Mucosa of stomach (tissue), 1 donor: ENCODE results near the gene SYTL1.
A peak's percentile ranks its signal among the peaks of the same experiment; 100 is the strongest.

Experiments
- H3K27me3 ChIP-seq: one replicate; pipeline ENCODE4 v1.7.0; 2013; ENCODE audit warnings: mild to moderate bottlenecking, low read length; ENCODE audit not compliant: control insufficient read depth, insufficient read depth
- H3K36me3 ChIP-seq: one replicate; pipeline ENCODE4 v1.7.0; 2013; ENCODE audit warnings: low read length; ENCODE audit not compliant: control insufficient read depth, insufficient read depth
- H3K4me1 ChIP-seq: one replicate; pipeline ENCODE4 v1.7.0; 2013; ENCODE audit warnings: mild to moderate bottlenecking, low read length; ENCODE audit not compliant: control insufficient read depth, insufficient read depth
- H3K4me3 ChIP-seq: one replicate; pipeline ENCODE4 v1.7.0; 2013; ENCODE audit warnings: low read length
- H3K9ac ChIP-seq: one replicate; pipeline ENCODE4 v1.7.0; 2013; ENCODE audit warnings: mild to moderate bottlenecking, low read length, moderate library complexity
- H3K9me3 ChIP-seq: one replicate; pipeline ENCODE4 v1.7.0; 2013; ENCODE audit warnings: mild to moderate bottlenecking, low read length, moderate library complexity; ENCODE audit not compliant: control insufficient read depth
- donor health status: Pancreatic carcinoma.

Gene SYTL1

GRCh38 chr1:27399251-27400025, 57.6 kb downstream of the SYTL1 start:
- Histone ChIP-seq H3K27me3 (no peaks in the 10 kb centered on the region), H3K4me3 (no peak overlapping the region), H3K4me1 (peaks cover 58% of the 10 kb centered on the region), H3K9me3 (no peaks in the 10 kb centered on the region), H3K9ac (no peak overlapping the region), H3K36me3 (no peaks in the 10 kb centered on the region)

GRCh38 chr1:27400082-27400962, 58.5 kb downstream of the SYTL1 start:
- H3K9ac ChIP-seq = no peak overlapping the region
- no peaks in the 10 kb centered on the region for H3K36me3 ChIP-seq
- peaks cover 58% of the 10 kb centered on the region for H3K4me1 ChIP-seq
- H3K27me3 ChIP-seq = no peaks in the 10 kb centered on the region
- no peak overlapping the region for H3K4me3 ChIP-seq
- no peaks in the 10 kb centered on the region for H3K9me3 ChIP-seq

GRCh38 chr1:27400963-27401341, 59.1 kb downstream of the SYTL1 start:
- H3K9me3 ChIP-seq = no peaks in the 10 kb centered on the region
- no peak overlapping the region for H3K9ac ChIP-seq
- H3K4me3 ChIP-seq = no peak overlapping the region
- no peaks in the 10 kb centered on the region for H3K27me3 ChIP-seq
- peaks cover 58% of the 10 kb centered on the region for H3K4me1 ChIP-seq
- no peaks in the 10 kb centered on the region for H3K36me3 ChIP-seq

GRCh38 chr1:27402349-27402754, 60.5 kb downstream of the SYTL1 start:
- Histone ChIP-seq H3K36me3 (no peaks in the 10 kb centered on the region), H3K9me3 (no peaks in the 10 kb centered on the region), H3K9ac (no peak overlapping the region), H3K27me3 (no peaks in the 10 kb centered on the region), H3K4me1 (peaks cover 58% of the 10 kb centered on the region), H3K4me3 (no peak overlapping the region)

GRCh38 chr1:27403065-27403726, 61.4 kb downstream of the SYTL1 start:
- no peak overlapping the region for H3K4me3 ChIP-seq

More at GRCh38 chr1:27403065-27403726, 61.4 kb downstream of the SYTL1 start:
- no peaks in the 10 kb centered on the region for H3K36me3 ChIP-seq
- H3K27me3 ChIP-seq = no peaks in the 10 kb centered on the region
- peak overlapping the region; percentile 13 for H3K9ac ChIP-seq
- no peaks in the 10 kb centered on the region for H3K9me3 ChIP-seq
- peaks cover 58% of the 10 kb centered on the region for H3K4me1 ChIP-seq
